ENCODE results near the gene SUGP1.

GRCh38 chr19:19276386-19276785 is 43.9 kb downstream of the SUGP1 start:
- TF ChIP-seq BHLHE40 (IDR thresholded peaks at IDR 0.05; ENCODE audit: low read depth, low read length): no peak
- no peak for TF ChIP-seq CTCF (conservative IDR thresholded peaks at IDR 0.05; ENCODE audit: low read depth, low read length)
- TF ChIP-seq SMC3 (IDR thresholded peaks at IDR 0.05; ENCODE audit: low read depth, low read length): no peak
- no peak for TF ChIP-seq RFX5 (IDR thresholded peaks at IDR 0.05; ENCODE audit: low read depth, low read length)
- TF ChIP-seq ELK1 (IDR thresholded peaks at IDR 0.05; ENCODE audit: borderline replicate concordance, low read depth, low read length): no peak

Measured in IMR-90 (cell line).